HepG2 (cell line): ENCODE measurements around the gene NDOR1. TPM values are rescaled to one million over a fixed set of nuclear protein-coding genes. Genes with fewer than 3 reads are reported as not detected.

ENCODE experiments used
- AGO2 ChIP-seq: fragments of 200-400 bp; formaldehyde crosslinking; optimal IDR thresholded peaks from 2 replicates; pipeline ENCODE3; 2017; ENCODE audit warnings: mild to moderate bottlenecking, low read depth, low read length, moderate library complexity
- GMEB2 ChIP-seq: IDR thresholded peaks from 2 replicates; pipeline ENCODE4 v1.6.1; 2016; ENCODE audit warnings: missing biosample characterization, missing genetic modification reagents, low read depth
- GZF1 ChIP-seq: sonication (generic); formaldehyde crosslinking; IDR thresholded peaks from 2 replicates; pipeline ENCODE4 v1.5.1; 2020; ENCODE audit warnings: mild to moderate bottlenecking, missing genetic modification reagents
- KLF11 ChIP-seq: IDR thresholded peaks from 2 replicates; pipeline ENCODE4 v1.6.1; 2016; ENCODE audit warnings: missing compliant biosample characterization
- MAZ ChIP-seq, 2 experiments: sonication (generic) in 1 of 2; formaldehyde crosslinking in 1 of 2; IDR thresholded peaks; 2 replicates each; pipeline versions ENCODE4 v1.5.0 to v1.6.1; 2012 to 2020; ENCODE audit warnings: low read depth in 2 of 2, mild to moderate bottlenecking in 2 of 2, borderline replicate concordance in 1 of 2, improper control_type of control experiment in 1 of 2, low read length in 1 of 2, missing genetic modification reagents in 1 of 2, moderate library complexity in 1 of 2
- NFIC ChIP-seq: IDR thresholded peaks from 2 replicates; pipeline ENCODE4 v1.6.1; 2012; ENCODE audit warnings: mild to moderate bottlenecking, low read length, inconsistent platforms
- PHF8 ChIP-seq: sonication (generic); formaldehyde crosslinking; IDR thresholded peaks from 2 replicates; pipeline ENCODE4 v1.5.0; 2020; ENCODE audit warnings: missing genetic modification reagents
- POLR2A ChIP-seq, 2 experiments: IDR thresholded peaks; 2 replicates each; pipeline ENCODE4 v1.6.1; 2011; ENCODE audit warnings: low read depth in 2 of 2, low read length in 2 of 2, mild to moderate bottlenecking in 1 of 2, moderate library complexity in 1 of 2; ENCODE audit not compliant: insufficient read depth in 1 of 2
- SMAD9 ChIP-seq: sonication (generic); formaldehyde crosslinking; IDR thresholded peaks from 2 replicates; pipeline ENCODE4 v1.5.1; 2020; ENCODE audit warnings: mild to moderate bottlenecking, missing genetic modification reagents
- ZNF549 ChIP-seq: sonication (generic); formaldehyde crosslinking; IDR thresholded peaks from 2 replicates; pipeline ENCODE4 v1.5.0; 2020; ENCODE audit warnings: missing genetic modification reagents
- ZNF616 ChIP-seq: sonication (generic); formaldehyde crosslinking; IDR thresholded peaks from 2 replicates; pipeline ENCODE4 v1.5.0; 2020; ENCODE audit warnings: low read depth, mild to moderate bottlenecking, missing genetic modification reagents
- ZNF644 ChIP-seq: IDR thresholded peaks from 2 replicates; pipeline ENCODE4 v1.6.1; 2016; ENCODE audit warnings: low read depth
- ZNF749 ChIP-seq: sonication (generic); formaldehyde crosslinking; IDR thresholded peaks from 2 replicates; pipeline ENCODE4 v1.8.0; 2022; ENCODE audit warnings: mild to moderate bottlenecking, missing genetic modification reagents, moderate library complexity, borderline replicate concordance
- ZNF773 ChIP-seq: sonication (generic); formaldehyde crosslinking; IDR thresholded peaks from 2 replicates; pipeline ENCODE4 v1.4.0; 2020; ENCODE audit warnings: missing genetic modification reagents, borderline replicate concordance
- polyA plus RNA-seq, 8 experiments: library from polyadenylated mRNA; depleted of rRNA in 3 of 8; stranded (reverse) in 7 of 8; unstranded in 1 of 8; fragments of >200 nt; fragmentation: Illumina TruSeq in 4 of 8; extraction: Trizol in 4 of 8; gene quantifications; 2 replicates each; pipeline versions ENCODE4 v1.2.1 to v1.2.3, GENCODE V29; 2011 to 2016; ENCODE audit warnings: low read depth in 4 of 8, missing spikeins in 1 of 8, mixed read lengths in 1 of 8; ENCODE audit not compliant: insufficient read depth in 1 of 8
- total RNA-seq, 5 experiments: library from RNA; depleted of rRNA; stranded (reverse); fragments of >200 nt; fragmentation: Illumina TruSeq; extraction: Trizol; gene quantifications; 2 replicates each; pipeline ENCODE4 v1.2.3, GENCODE V29; 2016; ENCODE audit warnings: low read depth in 1 of 5

Gene NDOR1
- total and polyA plus RNA-seq, 2 of the 13 experiments (the other 11 are each of a cell fraction or from before 2014, with no cell fraction given): 3.6 to 8.7 TPM

- TF ChIP-seq MAZ (IDR thresholded peaks at IDR 0.05; ENCODE audit: borderline replicate concordance, low read depth, low read length) (no peak), MAZ (CRISPR knock-in tag; IDR thresholded peaks at IDR 0.05; ENCODE audit: low read depth) (0 out of 2 replicates have a peak, but pooled peaks have one; percentile 31), KLF11 (CRISPR knock-in tag) (no peak), GMEB2 (CRISPR knock-in tag) (no peak), ZNF549 (CRISPR knock-in tag) (no peak), GZF1 (CRISPR knock-in tag) (no peak), PHF8 (CRISPR knock-in tag) (peak; percentile 2; the same call in 1 of the 2 replicates), SMAD9 (CRISPR knock-in tag) (no peak), ZNF773 (no peak), NFIC (no peak), AGO2 (peak; percentile 46), ZNF616 (CRISPR knock-in tag) (no peak), ZNF749 (CRISPR knock-in tag) (no peak), POLR2A (IDR thresholded peaks at IDR 0.05; ENCODE audit: insufficient read depth in 1 of 2, low read depth in 2 of 2, low read length in 2 of 2) (no peak), ZNF644 (CRISPR knock-in tag) (no peak)
- TF ChIP-seq, all 625 proteins: peak for 9
These were observed 20.3 kb downstream of the NDOR1 start (continued) for GRCh38 chr9:137225699-137226331.
